BJ (cell line): ENCODE results near the gene MTOR. TPM values are rescaled to one million over a fixed set of nuclear protein-coding genes. Genes with fewer than 3 reads are reported as not detected.

ENCODE experiments used
- CTCF ChIA-PET: fragments of 350-600 bp; formaldehyde crosslinking; extraction: SDS; loops from one replicate; lab custom pipeline; 2021; ENCODE audit warnings: antibody characterized with exemption, inconsistent platforms; lab: Yijun Ruan, JAX
- POLR2A ChIA-PET: fragments of 300-600 bp; sonication (Branson Sonifier 250); formaldehyde crosslinking; extraction: SDS; loops from one replicate; lab custom pipeline; 2021; ENCODE audit warnings: antibody characterized with exemption; lab: Charles Lee
- DNase-seq: peaks from one replicate; pipeline ENCODE4 v3.0.0-alpha.2; 2011; ENCODE audit warnings: low read depth
- H3K27me3 ChIP-seq: 2 replicates; pipeline ENCODE4 v1.6.0; 2011; ENCODE audit warnings: low read length; ENCODE audit not compliant: control insufficient read depth, insufficient read depth
- H3K36me3 ChIP-seq: 2 replicates; pipeline ENCODE4 v1.5.1; 2011; ENCODE audit warnings: low read length; ENCODE audit not compliant: control insufficient read depth, insufficient read depth
- H3K4me3 ChIP-seq: 2 replicates; pipeline ENCODE4 v1.5.1; 2011; ENCODE audit warnings: low read depth, mild to moderate bottlenecking, control low read depth, low read length
- CTCF ChIP-seq: IDR thresholded peaks from 2 replicates; pipeline ENCODE4 v1.5.1; 2011; ENCODE audit warnings: low read depth, mild to moderate bottlenecking, control low read depth, inconsistent platforms, low read length, moderate library complexity; ENCODE audit not compliant: insufficient read depth
- polyA plus RNA-seq: library from polyadenylated mRNA; depleted of rRNA; stranded (reverse); fragments of >200 nt; gene quantifications from 2 replicates; pipeline ENCODE4 v1.2.3, GENCODE V29; 2011

Gene MTOR
- polyA plus RNA-seq, 1 experiment = 31.6 TPM

GRCh38 chr1:11176081-11176706 is 86.2 kb downstream of the MTOR start:
- CTCF ChIA-PET = interaction anchor here (1.3 kb wide), 1 partner anchor 17 kb away, joined by 4 read pairs; no protein-coding TSS in a partner anchor

DNA sequence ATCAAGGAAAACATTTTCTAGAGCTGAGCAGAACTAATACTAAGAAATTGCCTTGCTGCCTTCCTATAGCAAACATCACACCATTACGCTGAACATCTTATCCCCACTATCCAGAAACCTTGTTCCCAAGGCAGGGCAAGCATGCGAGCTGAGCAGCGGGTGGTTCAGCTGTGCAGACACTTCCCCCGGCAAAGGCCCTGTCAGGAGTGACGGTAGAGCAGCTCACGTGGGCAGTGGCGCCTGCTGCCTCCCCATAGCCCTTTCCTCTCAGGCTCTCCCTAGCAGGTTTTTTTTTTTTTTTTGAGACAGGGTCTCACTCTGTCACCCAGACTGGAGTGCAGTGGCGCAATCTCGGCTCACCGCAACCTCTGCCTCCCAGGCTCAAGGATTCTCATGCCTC is 86.9 kb downstream of the MTOR start:
- no peak for DNase-seq
- H3K27me3 ChIP-seq = no peaks in the 10 kb centered on the region
- CTCF ChIA-PET = interaction anchor here (1.5 kb wide), 1 partner anchor 17 kb away, joined by 5 read pairs; no protein-coding TSS in a partner anchor
- TF ChIP-seq CTCF = no peak
- no peak overlapping the region for H3K4me3 ChIP-seq
- no peaks in the 10 kb centered on the region for H3K36me3 ChIP-seq
- POLR2A ChIA-PET = no interaction called here

More at GRCh38 chr1:11176081-11176706, 86.2 kb downstream of the MTOR start:
- POLR2A ChIA-PET = no interaction called here
- peak; percentile 22 for TF ChIP-seq CTCF
- Histone ChIP-seq H3K27me3 (no peaks in the 10 kb centered on the region), H3K36me3 (no peaks in the 10 kb centered on the region), H3K4me3 (no peak overlapping the region)
- peak; percentile 40 for DNase-seq

GRCh38 chr1:11174261-11174942 is 87.9 kb downstream of the MTOR start:
- no peak for TF ChIP-seq CTCF
- Histone ChIP-seq H3K4me3 (no peak overlapping the region), H3K27me3 (no peaks in the 10 kb centered on the region), H3K36me3 (no peaks in the 10 kb centered on the region)
- DNase-seq = no peak
- CTCF ChIA-PET = interaction anchor here (1.3 to 1.7 kb wide), 4 partner anchors 13 to 137 kb away, joined by 3 to 5 read pairs (median 5); no protein-coding TSS in a partner anchor
- POLR2A ChIA-PET = no interaction called here

GRCh38 chr1:11170102-11170501 is 92.2 kb downstream of the MTOR start:
- ChIA-PET CTCF (interaction anchor here (0.9 to 1.4 kb wide), 2 partner anchors 10 to 132 kb away, joined by 4 to 5 read pairs; no protein-coding TSS in a partner anchor), POLR2A (no interaction called here)
- Histone ChIP-seq H3K27me3 (no peaks in the 10 kb centered on the region), H3K4me3 (no peak overlapping the region), H3K36me3 (no peaks in the 10 kb centered on the region)
- DNase-seq = no peak
- TF ChIP-seq CTCF = no peak

DNA sequence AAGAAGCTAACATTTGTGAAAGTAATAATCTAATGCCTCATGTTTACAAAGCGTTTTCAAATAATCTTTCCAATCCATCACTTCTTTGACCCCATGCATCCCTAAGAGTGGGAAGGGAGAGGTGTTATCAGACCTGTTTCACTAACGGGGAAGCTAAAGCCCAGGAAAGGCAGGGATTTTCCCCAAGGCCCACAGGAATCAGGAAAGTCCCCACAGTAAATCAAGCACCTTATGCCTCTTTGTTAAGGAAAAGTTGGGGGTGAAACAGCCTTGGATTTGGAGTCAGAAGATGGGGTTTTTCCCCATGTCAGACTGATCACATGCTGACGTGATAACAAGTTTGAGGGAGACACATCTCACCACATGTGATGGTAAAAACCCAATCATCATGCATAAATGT is 93.1 kb downstream of the MTOR start:
- TF ChIP-seq CTCF = no peak
- no peaks in the 10 kb centered on the region for H3K36me3 ChIP-seq
- CTCF ChIA-PET = interaction anchor here (0.9 to 1.4 kb wide), 2 partner anchors 10 to 132 kb away, joined by 4 to 5 read pairs; no protein-coding TSS in a partner anchor
- DNase-seq = no peak
- POLR2A ChIA-PET = no interaction called here
- no peaks in the 10 kb centered on the region for H3K27me3 ChIP-seq
- no peak overlapping the region for H3K4me3 ChIP-seq
